Fibroblast of the aortic adventitia (primary cell): Measurements from ENCODE around the gene SSMEM1. TPM values are rescaled to one million over a fixed set of nuclear protein-coding genes. Genes with fewer than 3 reads are reported as not detected.
"Not testable (repeated sequence)": the region's sequence is repeated elsewhere in the genome, so short reads cannot be mapped to it uniquely, and the experiment has no call there.

Experiments used
- DNase-seq: peaks from one replicate; pipeline ENCODE4 v3.0.0-alpha.2; 2010; ENCODE audit warnings: low read depth
- H3K4me3 ChIP-seq: 2 replicates; pipeline ENCODE4 v1.5.1; 2011; ENCODE audit warnings: low read depth, mild to moderate bottlenecking, control low read depth, low read length, moderate library complexity
- CTCF ChIP-seq: IDR thresholded peaks from 2 replicates; pipeline ENCODE4 v1.5.1; 2011; ENCODE audit warnings: mild to moderate bottlenecking, low read length, control low read depth, inconsistent platforms; ENCODE audit not compliant: insufficient read depth
- total RNA-seq: library from RNA; depleted of rRNA; stranded (reverse); fragments of >200 nt; gene quantifications from 2 replicates; pipeline ENCODE4 v1.2.3, GENCODE V29; 2012; ENCODE audit warnings: low replicate concordance

The SSMEM1 gene
- total RNA-seq, 1 donor = not detected

GRCh38 chr7:130179631-130180030 lies 28.0 kb upstream of the SSMEM1 start:
- DNase-seq = no peak
- H3K4me3 ChIP-seq = no peak overlapping the region
- no peak for TF ChIP-seq CTCF

GRCh38 chr7:130180571-130181262 lies 26.9 kb upstream of the SSMEM1 start:
- DNase-seq = no peak
- H3K4me3 ChIP-seq = no peak overlapping the region
- no peak for TF ChIP-seq CTCF

- TF ChIP-seq CTCF = no peak
- no peak for DNase-seq
- no peak overlapping the region for H3K4me3 ChIP-seq
Observed at GRCh38 chr7:130181263-130181605, 26.4 kb upstream of the SSMEM1 start.

GRCh38 chr7:130182990-130183389 lies 24.7 kb upstream of the SSMEM1 start:
- no peak for DNase-seq
- H3K4me3 ChIP-seq = no peak overlapping the region
- no peak for TF ChIP-seq CTCF

- H3K4me3 ChIP-seq, DNase-seq: not testable (repeated sequence)
Observed at GRCh38 chr7:130184349-130184748, 23.3 kb upstream of the SSMEM1 start.

- TF ChIP-seq CTCF = no peak
Observed at GRCh38 chr7:130187360-130187759, 20.3 kb upstream of the SSMEM1 start.

GRCh38 chr7:130189343-130189742 lies 18.3 kb upstream of the SSMEM1 start:
- DNase-seq = peak; percentile 48
- no peak overlapping the region for H3K4me3 ChIP-seq

More at GRCh38 chr7:130187360-130187759, 20.3 kb upstream of the SSMEM1 start:
- no peak for DNase-seq
- H3K4me3 ChIP-seq = no peak overlapping the region

More at GRCh38 chr7:130189343-130189742, 18.3 kb upstream of the SSMEM1 start:
- no peak for TF ChIP-seq CTCF
